HFF-Myc (cell line): ENCODE data around the gene VEPH1.

Source experiments
- DNase-seq: peaks from one replicate; pipeline ENCODE4 v3.0.0-alpha.2; 2011; ENCODE audit warnings: low read depth; ENCODE audit errors: extremely low read depth
- H3K4me3 ChIP-seq: replicated peaks from 2 replicates; pipeline ENCODE4 v1.5.1; 2011; ENCODE audit warnings: low read depth, mild to moderate bottlenecking, control low read depth, low read length
- CTCF ChIP-seq: IDR thresholded peaks from 2 replicates; pipeline ENCODE4 v1.5.1; 2012; ENCODE audit warnings: mild to moderate bottlenecking, low read depth, low read length, control low read depth; ENCODE audit errors: missing control alignments

Gene VEPH1

GRCh38 chr3:157541506-157542236 is 38.5 kb upstream of the VEPH1 start:
- H3K4me3 ChIP-seq, result no peak overlapping the region
- DNase-seq, result no peak
- no peak for TF ChIP-seq CTCF

DNA sequence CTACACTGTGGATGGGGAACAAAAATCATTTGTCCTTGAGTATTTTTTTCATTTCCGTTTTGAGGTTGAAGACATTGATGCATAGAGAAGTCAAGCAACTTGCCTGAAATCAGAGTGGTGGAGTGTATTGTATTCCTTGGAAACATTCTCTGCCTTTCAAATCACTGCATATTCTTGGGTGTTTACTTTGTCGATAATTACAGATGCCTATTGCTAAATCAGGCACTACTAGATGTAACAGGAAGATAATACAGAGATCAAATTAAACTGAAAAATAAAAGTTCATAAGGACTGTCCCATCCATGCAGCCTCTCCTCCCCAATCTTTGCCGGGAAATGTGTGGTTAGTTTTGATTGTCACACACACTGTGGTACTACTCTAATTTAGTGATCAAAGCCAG is 37.4 kb upstream of the VEPH1 start:
- no peak for TF ChIP-seq CTCF
- DNase-seq, result no peak
- H3K4me3 ChIP-seq, result no peak overlapping the region

- H3K4me3 ChIP-seq, result no peak overlapping the region
- no peak for TF ChIP-seq CTCF
- DNase-seq, result no peak
These were observed 32.5 kb upstream of the VEPH1 start for GRCh38 chr3:157535667-157536066.

DNA sequence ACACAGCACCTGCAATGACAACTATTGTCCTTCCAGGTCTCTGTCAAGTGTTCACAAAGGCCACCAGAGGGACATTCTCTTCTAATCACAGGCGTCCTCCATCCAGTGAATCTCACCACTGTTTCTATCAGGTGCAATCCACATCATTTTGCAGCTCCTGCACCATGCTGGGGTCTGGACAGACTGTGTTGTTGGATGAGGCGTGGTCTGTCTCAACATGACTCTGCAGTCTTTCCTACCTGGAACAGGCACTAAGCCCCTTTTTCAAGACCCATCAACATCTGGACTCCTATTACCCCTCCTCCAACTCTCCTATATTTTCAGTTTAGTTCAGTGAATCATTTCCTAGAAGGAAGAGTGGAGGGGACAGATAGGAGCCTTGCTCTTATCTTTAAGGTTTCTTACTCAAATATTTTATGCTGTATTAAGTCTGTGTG is 31.5 kb upstream of the VEPH1 start:
- no peak overlapping the region for H3K4me3 ChIP-seq
- no peak for DNase-seq
- no peak for TF ChIP-seq CTCF

GRCh38 chr3:157533298-157534070 is 30.3 kb upstream of the VEPH1 start:
- H3K4me3 ChIP-seq, result peak overlapping the region; percentile 43
- TF ChIP-seq CTCF, result no peak
- DNase-seq, result no peak

DNA sequence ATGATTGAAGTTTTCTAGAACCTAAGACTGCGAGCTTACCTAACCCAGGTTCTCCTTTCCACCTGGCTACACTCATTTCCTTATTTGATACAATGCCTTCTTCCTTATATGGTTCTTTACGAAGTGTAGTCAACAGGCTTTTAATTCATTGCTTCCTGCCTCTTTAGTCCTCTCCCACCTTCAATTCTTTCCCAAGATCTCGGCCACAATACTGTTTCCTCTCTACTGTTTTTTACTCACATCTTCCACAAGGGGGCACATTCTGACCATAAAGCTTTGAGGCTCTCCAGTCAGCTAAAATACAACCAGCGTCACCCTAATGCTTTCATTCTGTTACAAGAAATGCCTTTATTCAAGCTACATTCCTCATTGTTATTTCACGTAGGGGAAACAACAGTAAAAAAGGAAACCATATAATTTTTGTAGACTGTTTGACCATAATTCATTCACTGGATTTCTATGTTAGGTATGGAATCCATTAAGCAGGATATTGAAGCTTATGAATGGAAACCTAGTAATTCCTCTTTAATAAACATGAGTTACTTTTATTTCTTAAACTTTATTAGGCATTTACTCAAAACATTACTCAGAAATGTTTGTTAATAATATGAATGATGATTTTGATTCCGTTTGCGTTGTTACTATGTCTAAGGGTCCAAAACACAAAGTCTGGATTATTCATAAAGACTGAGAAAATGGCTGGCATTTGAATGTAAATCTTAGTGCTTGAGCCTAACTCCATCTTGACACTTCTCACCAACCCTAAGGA is 29.5 kb upstream of the VEPH1 start:
- TF ChIP-seq CTCF, result peak; percentile 67
- DNase-seq, result peak; percentile 90
- H3K4me3 ChIP-seq, result peak overlapping the region; percentile 43
